Right atrium auricular region (tissue), 2 donors: ENCODE results near the gene ANKRD2. TPM values are rescaled to one million over a fixed set of nuclear protein-coding genes. Genes with fewer than 3 reads are reported as not detected.

Experiments
- DNase-seq: peaks from one replicate; pipeline ENCODE4 v3.0.0-alpha.2; 2019; ENCODE audit warnings: low spot score
- H3K27ac ChIP-seq, 2 donors: fragments of 200-600 bp; sonication (generic); 1 replicate in 1 of 2; 2 replicates in 1 of 2; pipeline ENCODE4 v1.5.1; 2016 to 2019
- H3K27me3 ChIP-seq, 2 donors: fragments of 200-600 bp; sonication (generic); one replicate each; pipeline versions ENCODE4 v1.5.1 to v1.6.0; 2017 to 2019
- H3K36me3 ChIP-seq: fragments of 200-600 bp; sonication (generic); one replicate; pipeline ENCODE4 v1.5.1; 2016
- H3K4me1 ChIP-seq, 2 donors: fragments of 200-600 bp; sonication (generic); one replicate each; pipeline versions ENCODE4 v1.5.1 to v1.6.0; 2017 to 2019
- H3K4me3 ChIP-seq, 2 donors: fragments of 200-600 bp; sonication (generic); 1 replicate in 1 of 2; 2 replicates in 1 of 2; pipeline ENCODE4 v1.5.1; 2017 to 2019; ENCODE audit warnings: mild to moderate bottlenecking in 1 of 2, moderate library complexity in 1 of 2
- H3K9me3 ChIP-seq, 2 donors: fragments of 200-600 bp; sonication (generic); one replicate each; pipeline ENCODE4 v1.5.1; 2019
- CTCF ChIP-seq, 2 donors: fragments of 200-600 bp; sonication (generic); IDR thresholded peaks; one replicate each; pipeline ENCODE4 v1.5.1; 2019; ENCODE audit warnings: antibody characterized with exemption in 2 of 2
- total RNA-seq, 2 donors: library from RNA; depleted of rRNA; stranded (reverse); fragments of >200 nt; gene quantifications; one replicate each; pipeline ENCODE4 v1.1.0, GENCODE V29; 2016

Gene ANKRD2
- total RNA-seq, 2 donors from 2014 or later = 25.7 to 204 TPM

- DNase-seq = no peak
- Histone ChIP-seq H3K27ac (peak overlapping the region in 1 of 2 donors; percentile 95), H3K36me3 (peaks cover 33% of the 10 kb centered on the region), H3K4me1 (peaks cover 0 to 33% of the 10 kb centered on the region in 2 donors), H3K9me3 (no peaks in the 10 kb centered on the region), H3K27me3 (no peaks in the 10 kb centered on the region), H3K4me3 (no peak overlapping the region)
- no peak for TF ChIP-seq CTCF (IDR thresholded peaks at IDR 0.05)
Measured at GRCh38 chr10:97570789-97571471, 1.6 kb upstream of the ANKRD2 start.

- peak overlapping the region; percentile 57 to 95 for H3K27ac ChIP-seq
- TF ChIP-seq CTCF (IDR thresholded peaks at IDR 0.05) = no peak
- no peak for DNase-seq
- H3K27me3 ChIP-seq = no peaks in the 10 kb centered on the region
- H3K4me3 ChIP-seq = no peak overlapping the region
- peaks cover 0 to 33% of the 10 kb centered on the region in 2 donors for H3K4me1 ChIP-seq
- peaks cover 33% of the 10 kb centered on the region for H3K36me3 ChIP-seq
- no peaks in the 10 kb centered on the region for H3K9me3 ChIP-seq
Measured at GRCh38 chr10:97571622-97572021, 957 bp upstream of the ANKRD2 start.

GRCh38 chr10:97573021-97573420 lies 442 bp downstream of the ANKRD2 start:
- H3K27me3 ChIP-seq = no peaks in the 10 kb centered on the region
- H3K27ac ChIP-seq = peak overlapping the region; percentile 57 to 95
- H3K4me3 ChIP-seq = peak overlapping the region in 1 of 2 donors; percentile 12
- DNase-seq = no peak
- H3K36me3 ChIP-seq = peaks cover 31% of the 10 kb centered on the region
- H3K4me1 ChIP-seq = peaks cover 0 to 33% of the 10 kb centered on the region in 2 donors
- no peaks in the 10 kb centered on the region for H3K9me3 ChIP-seq
- no peak for TF ChIP-seq CTCF (IDR thresholded peaks at IDR 0.05)

GRCh38 chr10:97573672-97574071 lies 1.1 kb downstream of the ANKRD2 start:
- Histone ChIP-seq H3K4me3 (no peak overlapping the region), H3K4me1 (peaks cover 0 to 33% of the 10 kb centered on the region in 2 donors), H3K36me3 (peaks cover 25% of the 10 kb centered on the region), H3K27me3 (no peaks in the 10 kb centered on the region), H3K9me3 (no peaks in the 10 kb centered on the region), H3K27ac (peak overlapping the region; percentile 79 to 95)
- TF ChIP-seq CTCF (IDR thresholded peaks at IDR 0.05) = no peak
- DNase-seq = no peak

GRCh38 chr10:97574374-97575126 lies 2.0 kb downstream of the ANKRD2 start:
- Histone ChIP-seq H3K9me3 (no peaks in the 10 kb centered on the region), H3K4me3 (no peak overlapping the region), H3K4me1 (peaks cover 0 to 33% of the 10 kb centered on the region in 2 donors), H3K27ac (peak overlapping the region; percentile 79 to 95), H3K27me3 (no peaks in the 10 kb centered on the region), H3K36me3 (peaks cover 16% of the 10 kb centered on the region)
- DNase-seq = peak; percentile 74
- no peak for TF ChIP-seq CTCF (IDR thresholded peaks at IDR 0.05)
